Lower lobe of right lung (tissue), 2 donors: ENCODE results near the gene GSC2. TPM values are rescaled to one million over a fixed set of nuclear protein-coding genes. Genes with fewer than 3 reads are reported as not detected.

Source experiments
- ATAC-seq, 2 donors: fragments of 200-7000 bp; cut with Tn5 transposase; one replicate each; pipeline ENCODE4 v1.9.1; 2020 to 2022; ENCODE audit warnings: mild to moderate bottlenecking in 2 of 2, moderate library complexity in 2 of 2
- DNase-seq: peaks from one replicate; pipeline ENCODE4 v3.0.0-alpha.2; 2020
- H3K27ac ChIP-seq: fragments of 200-600 bp; one replicate; pipeline ENCODE4 v1.8.0; 2022
- H3K27me3 ChIP-seq: fragments of 200-600 bp; one replicate; pipeline ENCODE4 v1.8.0; 2022; ENCODE audit warnings: low read depth
- H3K36me3 ChIP-seq: fragments of 200-600 bp; one replicate; pipeline ENCODE4 v1.8.0; 2022; ENCODE audit warnings: mild to moderate bottlenecking
- H3K4me1 ChIP-seq: fragments of 200-600 bp; one replicate; pipeline ENCODE4 v1.8.0; 2022
- H3K4me3 ChIP-seq: fragments of 200-600 bp; one replicate; pipeline ENCODE4 v1.8.0; 2022; ENCODE audit warnings: mild to moderate bottlenecking
- H3K9me3 ChIP-seq: fragments of 200-600 bp; one replicate; pipeline ENCODE4 v1.8.0; 2022
- CTCF ChIP-seq: fragments of 200-600 bp; IDR thresholded peaks from one replicate; pipeline ENCODE4 v1.8.0; 2022; ENCODE audit warnings: antibody characterized with exemption, mild to moderate bottlenecking
- intact Hi-C: fragments of 100-400 bp; cut with DNase I; formaldehyde crosslinking; loops from one replicate; pipeline ENCODE4 v1.11.0; 2022
- total RNA-seq: library from RNA; stranded (reverse); fragmentation: NEBNext Ultra II Directional; extraction: Animal tissue kit (Norgen Biotek cat#: 25700); gene quantifications from one replicate; pipeline ENCODE4 v1.2.1, GENCODE V29; 2021
- donor health status: DM: no; HTN: yes; CAD: no; lungs with severe emphysema.

GSC2 gene
- total RNA-seq, 1 donor from 2014 or later: not detected

DNA sequence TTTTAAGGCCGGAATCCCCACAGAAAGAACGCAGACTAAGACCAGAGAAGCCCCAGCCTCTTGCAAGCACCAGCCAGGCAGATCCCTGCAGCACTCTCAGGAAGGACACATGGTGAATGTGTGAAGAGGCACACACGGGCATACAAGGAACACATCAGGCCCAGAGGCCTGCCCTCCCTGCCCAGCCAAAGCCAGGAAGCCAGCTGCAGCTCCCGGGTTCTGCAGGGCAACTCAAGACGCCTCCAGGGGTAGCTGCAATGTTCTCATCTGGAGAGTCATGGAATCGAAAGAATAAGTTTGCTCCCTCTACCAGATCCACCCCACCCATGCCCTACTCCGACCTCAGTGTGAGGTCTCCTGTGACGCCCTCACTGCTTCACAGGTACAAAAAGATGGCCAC is 30.1 kb downstream of the GSC2 start:
- peaks cover 68% of the 10 kb centered on the region for H3K4me1 ChIP-seq

DNA sequence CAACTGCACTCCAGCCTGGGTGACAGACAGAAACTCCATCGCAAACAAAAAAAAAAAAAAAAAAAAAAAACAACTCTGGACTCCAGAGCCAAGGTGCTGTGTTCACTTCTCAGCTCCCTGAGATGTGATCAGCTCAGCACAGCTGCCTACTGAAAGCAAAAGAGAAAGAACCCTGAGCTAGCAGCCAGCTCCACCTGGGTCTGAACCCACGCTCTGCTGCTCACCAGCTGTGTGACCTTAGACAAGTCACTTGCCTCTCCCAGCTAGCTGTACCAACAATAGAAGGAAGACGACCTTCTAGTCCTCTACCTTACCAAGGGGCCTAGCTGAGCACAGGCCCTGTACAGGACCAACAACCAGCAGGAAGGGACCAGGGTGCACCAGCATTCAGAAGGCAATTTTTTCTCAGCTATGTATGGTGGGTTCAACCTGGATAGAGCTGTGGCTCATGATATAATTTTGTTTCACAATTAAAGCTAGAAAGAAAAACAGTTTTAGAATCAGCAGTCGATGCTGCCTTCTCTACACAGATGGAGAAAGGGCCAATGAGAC is 31.7 kb downstream of the GSC2 start:
- Histone ChIP-seq H3K4me1 (peaks cover 73% of the 10 kb centered on the region), H3K9me3 (no peaks in the 10 kb centered on the region), H3K4me3 (no peak overlapping the region), H3K36me3 (peaks cover 10% of the 10 kb centered on the region), H3K27me3 (no peaks in the 10 kb centered on the region), H3K27ac (no peak overlapping the region)
- DNase-seq (no peak), ATAC-seq (no peak)
- no peak for TF ChIP-seq CTCF
- intact Hi-C loops: no loop called here

More for the DNA sequence above, 30.1 kb downstream of the GSC2 start:
- DNase-seq: no peak
- Histone ChIP-seq H3K9me3 (no peaks in the 10 kb centered on the region), H3K36me3 (peaks cover 10% of the 10 kb centered on the region), H3K4me3 (peak overlapping the region; percentile 68), H3K27me3 (no peaks in the 10 kb centered on the region), H3K27ac (peak overlapping the region; percentile 95)
- ATAC-seq: no peak
- TF ChIP-seq CTCF: no peak
- intact Hi-C loops: no loop called here

GRCh38 chr22:19117111-19117512 is 33.0 kb downstream of the GSC2 start:
- Histone ChIP-seq H3K4me1 (peaks cover 67% of the 10 kb centered on the region), H3K27me3 (no peaks in the 10 kb centered on the region), H3K27ac (no peak overlapping the region), H3K9me3 (no peaks in the 10 kb centered on the region), H3K4me3 (no peak overlapping the region), H3K36me3 (peaks cover 10% of the 10 kb centered on the region)
- intact Hi-C loops: no loop called here
- TF ChIP-seq CTCF: no peak
- peak; percentile 2 to 13 for ATAC-seq
- no peak for DNase-seq

- ATAC-seq: no peak
- H3K4me3 ChIP-seq: no peak overlapping the region
Observed at GRCh38 chr22:19115628-19116027, 34.5 kb downstream of the GSC2 start.

DNA sequence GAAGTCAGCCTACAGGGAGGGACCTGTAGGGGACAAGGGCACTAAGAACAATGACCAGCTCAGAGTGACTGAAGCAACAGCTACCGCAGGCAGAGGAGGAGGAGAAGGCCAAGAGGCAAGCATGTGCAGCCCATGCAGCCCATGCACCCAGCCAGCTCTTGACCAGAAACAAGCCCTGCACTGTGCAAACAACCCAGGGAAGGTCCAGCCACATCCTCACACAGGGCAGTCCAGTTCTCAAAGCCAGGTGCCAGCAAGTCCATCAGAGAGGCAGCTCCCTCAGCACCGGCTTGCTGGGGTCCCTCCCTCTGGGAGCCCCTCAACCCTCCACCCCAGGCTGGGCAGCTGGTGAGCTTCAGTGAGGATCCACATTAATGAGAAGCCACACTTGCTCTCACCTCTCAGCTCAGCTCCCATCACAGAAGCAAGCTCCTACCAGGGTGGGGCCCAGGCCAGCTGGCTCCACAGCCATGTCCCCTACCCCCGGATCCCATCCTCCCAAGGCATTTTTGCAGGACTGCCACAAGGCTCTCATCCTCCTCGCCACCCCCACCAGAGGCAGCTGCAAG is 35.0 kb downstream of the GSC2 start:
- Histone ChIP-seq H3K27me3 (no peaks in the 10 kb centered on the region), H3K4me3 (no peak overlapping the region), H3K27ac (no peak overlapping the region), H3K9me3 (no peaks in the 10 kb centered on the region), H3K4me1 (peaks cover 67% of the 10 kb centered on the region), H3K36me3 (peaks cover 10% of the 10 kb centered on the region)
- peak in 1 of 2 donors; percentile 12 for ATAC-seq
- intact Hi-C loops: no loop called here
- DNase-seq: no peak
- no peak for TF ChIP-seq CTCF

More at GRCh38 chr22:19115628-19116027, 34.5 kb downstream of the GSC2 start:
- Histone ChIP-seq H3K27me3 (no peaks in the 10 kb centered on the region), H3K36me3 (peaks cover 10% of the 10 kb centered on the region), H3K27ac (no peak overlapping the region), H3K9me3 (no peaks in the 10 kb centered on the region), H3K4me1 (peaks cover 67% of the 10 kb centered on the region)
- DNase-seq: no peak
- no peak for TF ChIP-seq CTCF
- intact Hi-C loops: no loop called here
